Nephron progenitor cell (in vitro differentiated cells): ENCODE results near the gene COQ8B.

Experiments
- DNase-seq: peaks from one replicate; pipeline ENCODE4 v3.0.0; 2021
- H3K27ac Mint-ChIP-seq: 2 replicates; pipeline ENCODE4 v1.8.0; 2021; ENCODE audit warnings: mild to moderate bottlenecking, moderate library complexity, mixed read lengths
- H3K27me3 Mint-ChIP-seq: 2 replicates; pipeline ENCODE4 v1.8.0; 2021; ENCODE audit warnings: mild to moderate bottlenecking, low read depth, mixed read lengths; ENCODE audit not compliant: poor library complexity
- H3K36me3 Mint-ChIP-seq: 2 replicates; pipeline ENCODE4 v1.8.0; 2021; ENCODE audit warnings: low read depth, mixed read lengths
- H3K4me1 Mint-ChIP-seq: 2 replicates; pipeline ENCODE4 v1.8.0; 2021; ENCODE audit warnings: mixed read lengths
- H3K4me3 Mint-ChIP-seq: 2 replicates; pipeline ENCODE4 v1.8.0; 2021; ENCODE audit warnings: mild to moderate bottlenecking, moderate library complexity, mixed read lengths
- H3K9me3 Mint-ChIP-seq: 2 replicates; pipeline ENCODE4 v1.8.0; 2021; ENCODE audit warnings: mild to moderate bottlenecking, moderate library complexity, mixed read lengths
- CTCF ChIP-seq: fragments of 200-600 bp; sonication (generic); IDR thresholded peaks from 2 replicates; pipeline ENCODE4 v1.5.0; 2021; ENCODE audit warnings: antibody characterized with exemption

Gene COQ8B

GRCh38 chr19:40689339-40690049, 27.2 kb downstream of the COQ8B start:
- Mint-ChIP-seq H3K36me3 (peaks cover 21% of the 10 kb centered on the region), H3K27me3 (peaks cover 4% of the 10 kb centered on the region), H3K27ac (no peak overlapping the region), H3K9me3 (no peaks in the 10 kb centered on the region), H3K4me1 (peaks cover 4% of the 10 kb centered on the region), H3K4me3 (no peak overlapping the region)
- no peak for TF ChIP-seq CTCF
- peak; percentile 51 for DNase-seq

- no peak for DNase-seq
- H3K9me3 Mint-ChIP-seq = no peaks in the 10 kb centered on the region
- H3K4me1 Mint-ChIP-seq = peaks cover 4% of the 10 kb centered on the region
- no peak for TF ChIP-seq CTCF
- peaks cover 4% of the 10 kb centered on the region for H3K27me3 Mint-ChIP-seq
- H3K27ac Mint-ChIP-seq = no peak overlapping the region
- H3K4me3 Mint-ChIP-seq = no peak overlapping the region
- H3K36me3 Mint-ChIP-seq = peaks cover 24% of the 10 kb centered on the region
Measured at GRCh38 chr19:40688987-40689338, 27.7 kb downstream of the COQ8B start.

- TF ChIP-seq CTCF = no peak
- H3K4me1 Mint-ChIP-seq = peaks cover 4% of the 10 kb centered on the region
- peaks cover 4% of the 10 kb centered on the region for H3K27me3 Mint-ChIP-seq
- no peak overlapping the region for H3K4me3 Mint-ChIP-seq
- DNase-seq = no peak
- no peaks in the 10 kb centered on the region for H3K9me3 Mint-ChIP-seq
- no peak overlapping the region for H3K27ac Mint-ChIP-seq
- H3K36me3 Mint-ChIP-seq = peaks cover 24% of the 10 kb centered on the region
Measured at GRCh38 chr19:40688309-40688708, 28.4 kb downstream of the COQ8B start.

- DNase-seq = no peak
- H3K4me3 Mint-ChIP-seq = no peak overlapping the region
Measured at GRCh38 chr19:40687525-40688016, 29.1 kb downstream of the COQ8B start.

GRCh38 chr19:40686882-40687524, 29.7 kb downstream of the COQ8B start:
- no peak overlapping the region for H3K4me3 Mint-ChIP-seq
- H3K27ac Mint-ChIP-seq = no peak overlapping the region
- H3K27me3 Mint-ChIP-seq = no peaks in the 10 kb centered on the region
- H3K36me3 Mint-ChIP-seq = peaks cover 28% of the 10 kb centered on the region
- H3K9me3 Mint-ChIP-seq = no peaks in the 10 kb centered on the region
- no peak for DNase-seq
- H3K4me1 Mint-ChIP-seq = peaks cover 4% of the 10 kb centered on the region
- no peak for TF ChIP-seq CTCF

More at GRCh38 chr19:40687525-40688016, 29.1 kb downstream of the COQ8B start:
- Mint-ChIP-seq H3K27me3 (no peaks in the 10 kb centered on the region), H3K27ac (no peak overlapping the region), H3K4me1 (peaks cover 4% of the 10 kb centered on the region), H3K36me3 (peaks cover 28% of the 10 kb centered on the region), H3K9me3 (no peaks in the 10 kb centered on the region)
- TF ChIP-seq CTCF = no peak
